ENCODE results near the gene MTOR. TPM values are rescaled to one million over a fixed set of nuclear protein-coding genes. Genes with fewer than 3 reads are reported as not detected.

The MTOR gene
- total RNA-seq, 2 experiments from 2014 or later: 40.7 to 45.4 TPM

- POLR2A ChIA-PET: no interaction called here
- Mint-ChIP-seq H3K27me3 (no peaks in the 10 kb centered on the region), H3K4me3 (no peak overlapping the region), H3K36me3 (peaks cover 42% of the 10 kb centered on the region), H3K9me3 (no peaks in the 10 kb centered on the region), H3K4me1 (peaks cover 6% of the 10 kb centered on the region), H3K27ac (no peak overlapping the region)
- no peak for DNase-seq
- ATAC-seq (ENCODE audit: low read depth): no peak
These were observed 29.1 kb downstream of the MTOR start for GRCh38 chr1:11233208-11233607.

- DNase-seq (no peak), ATAC-seq (ENCODE audit: low read depth) (no peak)
- no peaks in the 10 kb centered on the region for H3K27me3 Mint-ChIP-seq
- H3K4me1 Mint-ChIP-seq: peaks cover 16% of the 10 kb centered on the region
- H3K36me3 Mint-ChIP-seq: peaks cover 51% of the 10 kb centered on the region
- H3K4me3 Mint-ChIP-seq: no peak overlapping the region
- H3K9me3 Mint-ChIP-seq: no peaks in the 10 kb centered on the region
- POLR2A ChIA-PET: interaction anchor here (0.6 kb wide), 1 partner anchor 159 kb away, joined by 4 read pairs; no protein-coding TSS in a partner anchor
- peak overlapping the region; percentile 13 for H3K27ac Mint-ChIP-seq
These were observed 33.1 kb downstream of the MTOR start for GRCh38 chr1:11229203-11229602.

GRCh38 chr1:11227106-11228077 lies 35.0 kb downstream of the MTOR start:
- ATAC-seq (ENCODE audit: low read depth): peak; percentile 82
- peaks cover 16% of the 10 kb centered on the region for H3K4me1 Mint-ChIP-seq
- no peak for DNase-seq
- no peaks in the 10 kb centered on the region for H3K9me3 Mint-ChIP-seq
- POLR2A ChIA-PET: interaction anchor here (1.4 to 2.4 kb wide), 4 partner anchors 11 to 54 kb away, joined by 3 to 7 read pairs (median 4); partner anchors contain the start of gene MTOR
- no peaks in the 10 kb centered on the region for H3K27me3 Mint-ChIP-seq
- H3K4me3 Mint-ChIP-seq: peak overlapping the region; percentile 63
- peaks cover 47% of the 10 kb centered on the region for H3K36me3 Mint-ChIP-seq
- peak overlapping the region; percentile 81 for H3K27ac Mint-ChIP-seq

- ATAC-seq (ENCODE audit: low read depth): no peak
These were observed 46.3 kb downstream of the MTOR start for GRCh38 chr1:11216074-11216473.

GRCh38 chr1:11215381-11216005 lies 46.9 kb downstream of the MTOR start:
- H3K27ac Mint-ChIP-seq: no peak overlapping the region
- peaks cover 23% of the 10 kb centered on the region for H3K36me3 Mint-ChIP-seq
- no peaks in the 10 kb centered on the region for H3K4me1 Mint-ChIP-seq
- POLR2A ChIA-PET: interaction anchor here (1.6 kb wide), 1 partner anchor 13 kb away, joined by 3 read pairs; no protein-coding TSS in a partner anchor
- H3K4me3 Mint-ChIP-seq: no peak overlapping the region
- ATAC-seq (ENCODE audit: low read depth) (no peak), DNase-seq (no peak)
- H3K27me3 Mint-ChIP-seq: no peaks in the 10 kb centered on the region
- H3K9me3 Mint-ChIP-seq: no peaks in the 10 kb centered on the region

More at GRCh38 chr1:11216074-11216473, 46.3 kb downstream of the MTOR start:
- H3K4me1 Mint-ChIP-seq: no peaks in the 10 kb centered on the region
- H3K27me3 Mint-ChIP-seq: no peaks in the 10 kb centered on the region
- H3K4me3 Mint-ChIP-seq: no peak overlapping the region
- POLR2A ChIA-PET: interaction anchor here (1.6 kb wide), 1 partner anchor 12 kb away, joined by 3 read pairs; no protein-coding TSS in a partner anchor
- no peak overlapping the region for H3K27ac Mint-ChIP-seq
- H3K36me3 Mint-ChIP-seq: peaks cover 21% of the 10 kb centered on the region
- no peaks in the 10 kb centered on the region for H3K9me3 Mint-ChIP-seq
- no peak for DNase-seq

- Mint-ChIP-seq H3K4me1 (no peaks in the 10 kb centered on the region), H3K4me3 (no peak overlapping the region), H3K9me3 (no peaks in the 10 kb centered on the region), H3K27me3 (no peaks in the 10 kb centered on the region), H3K27ac (no peak overlapping the region), H3K36me3 (peaks cover 23% of the 10 kb centered on the region)
- no peak for DNase-seq
- POLR2A ChIA-PET: interaction anchor here (1.6 kb wide), 1 partner anchor 13 kb away, joined by 3 read pairs; no protein-coding TSS in a partner anchor
- ATAC-seq (ENCODE audit: low read depth): no peak
These were observed 47.5 kb downstream of the MTOR start for GRCh38 chr1:11214698-11215380.

- POLR2A ChIA-PET: no interaction called here
- ATAC-seq (ENCODE audit: low read depth) (no peak), DNase-seq (no peak)
- H3K27ac Mint-ChIP-seq: no peak overlapping the region
- no peaks in the 10 kb centered on the region for H3K9me3 Mint-ChIP-seq
- H3K4me1 Mint-ChIP-seq: no peaks in the 10 kb centered on the region
- H3K27me3 Mint-ChIP-seq: no peaks in the 10 kb centered on the region
- no peak overlapping the region for H3K4me3 Mint-ChIP-seq
- peaks cover 24% of the 10 kb centered on the region for H3K36me3 Mint-ChIP-seq
These were observed 50.3 kb downstream of the MTOR start for GRCh38 chr1:11211925-11212587.

- DNase-seq (no peak), ATAC-seq (ENCODE audit: low read depth) (no peak)
- Mint-ChIP-seq H3K27ac (no peak overlapping the region), H3K4me1 (no peaks in the 10 kb centered on the region), H3K4me3 (no peak overlapping the region), H3K27me3 (no peaks in the 10 kb centered on the region), H3K9me3 (no peaks in the 10 kb centered on the region), H3K36me3 (peaks cover 26% of the 10 kb centered on the region)
- POLR2A ChIA-PET: no interaction called here
These were observed 50.9 kb downstream of the MTOR start for GRCh38 chr1:11211461-11211860.

GRCh38 chr1:11207898-11208611 lies 54.3 kb downstream of the MTOR start:
- no peak overlapping the region for H3K4me3 Mint-ChIP-seq
- H3K9me3 Mint-ChIP-seq: no peaks in the 10 kb centered on the region
- no peaks in the 10 kb centered on the region for H3K27me3 Mint-ChIP-seq
- ATAC-seq (ENCODE audit: low read depth) (no peak), DNase-seq (no peak)
- H3K27ac Mint-ChIP-seq: no peak overlapping the region
- no peaks in the 10 kb centered on the region for H3K4me1 Mint-ChIP-seq
- POLR2A ChIA-PET: no interaction called here
- peaks cover 23% of the 10 kb centered on the region for H3K36me3 Mint-ChIP-seq

GRCh38 chr1:11204396-11205190 lies 57.8 kb downstream of the MTOR start:
- Mint-ChIP-seq H3K9me3 (no peaks in the 10 kb centered on the region), H3K36me3 (peaks cover 17% of the 10 kb centered on the region), H3K4me1 (no peaks in the 10 kb centered on the region), H3K27ac (no peak overlapping the region), H3K4me3 (no peak overlapping the region), H3K27me3 (no peaks in the 10 kb centered on the region)
- DNase-seq: no peak
- no peak for ATAC-seq (ENCODE audit: low read depth)
- POLR2A ChIA-PET: no interaction called here

- POLR2A ChIA-PET: interaction anchor here (0.8 kb wide), 1 partner anchor 169 kb away, joined by 3 read pairs; no protein-coding TSS in a partner anchor
- Mint-ChIP-seq H3K36me3 (peaks cover 20% of the 10 kb centered on the region), H3K9me3 (no peaks in the 10 kb centered on the region), H3K27ac (no peak overlapping the region), H3K4me3 (no peak overlapping the region), H3K27me3 (no peaks in the 10 kb centered on the region), H3K4me1 (no peaks in the 10 kb centered on the region)
- ATAC-seq (ENCODE audit: low read depth) (no peak), DNase-seq (no peak)
These were observed 63.3 kb downstream of the MTOR start for GRCh38 chr1:11198851-11199594.

Measured in activated naive CD8-positive, alpha-beta T cell treated with anti-CD3 and anti-CD28 coated beads, Interleukin-2, amount 10 ng/mL, durations not matched to agents 7 days and 5 days (primary cell).